Small intestine (tissue), 7 donors: ENCODE measurements around the gene SUCLG2. TPM values are rescaled to one million over a fixed set of nuclear protein-coding genes. Genes with fewer than 3 reads are reported as not detected.

ENCODE experiments used
- DNase-seq, 2 donors: peaks; one replicate each; pipeline versions ENCODE4 v3.0.0 to v3.0.0-alpha.2; 2013
- FAIRE-seq: peaks from 2 replicates; lab custom pipeline; 2012; peaks lifted over from hg19 to GRCh38; lab: Jason Lieb, UNC
- H3K27ac ChIP-seq, 3 donors: one replicate each; pipeline ENCODE4 v1.5.1; 2013; ENCODE audit warnings: low read length in 2 of 3, mild to moderate bottlenecking in 2 of 3, control low read depth in 1 of 3, inconsistent platforms in 1 of 3, low read depth in 1 of 3, moderate library complexity in 1 of 3
- H3K27me3 ChIP-seq, 3 donors: one replicate each; pipeline ENCODE4 v1.6.1; 2013; ENCODE audit warnings: low read length in 3 of 3, inconsistent platforms in 1 of 3; ENCODE audit not compliant: control insufficient read depth in 3 of 3, insufficient read depth in 3 of 3
- H3K36me3 ChIP-seq, 3 donors: one replicate each; pipeline ENCODE4 v1.6.1; 2013; ENCODE audit warnings: low read length in 3 of 3, inconsistent platforms in 1 of 3, low read depth in 1 of 3, mild to moderate bottlenecking in 1 of 3, moderate library complexity in 1 of 3; ENCODE audit not compliant: control insufficient read depth in 3 of 3, insufficient read depth in 2 of 3
- H3K4me1 ChIP-seq, 3 donors: one replicate each; pipeline ENCODE4 v1.6.1; 2013; ENCODE audit warnings: low read length in 2 of 3, inconsistent platforms in 1 of 3, low read depth in 1 of 3, mild to moderate bottlenecking in 1 of 3, moderate library complexity in 1 of 3; ENCODE audit not compliant: control insufficient read depth in 3 of 3, insufficient read depth in 2 of 3
- H3K4me3 ChIP-seq, 3 donors: one replicate each; pipeline ENCODE4 v1.5.1; 2013; ENCODE audit warnings: low read length in 3 of 3, control low read depth in 1 of 3, inconsistent platforms in 1 of 3, low read depth in 1 of 3, mild to moderate bottlenecking in 1 of 3, moderate library complexity in 1 of 3
- H3K9me3 ChIP-seq, 2 donors: one replicate each; pipeline ENCODE4 v1.6.1; 2013; ENCODE audit warnings: low read depth in 1 of 2, low read length in 1 of 2; ENCODE audit not compliant: control insufficient read depth in 2 of 2, insufficient read depth in 1 of 2
- WGBS, 3 donors: extraction: QIAGEN DNeasy Blood & Tissue Kit; methylation state at CpG; one replicate each; pipeline ENCODE4 v1.1.7; 2013; 5-methylcytosine and 5-hydroxymethylcytosine counted together
- polyA plus RNA-seq, 4 donors: library from polyadenylated mRNA; stranded (reverse) in 3 of 4; unstranded in 1 of 4; fragments of 200-250 nt in 3 of 4; fragments of 120-200 nt in 1 of 4; gene quantifications; one replicate each; pipeline versions ENCODE4 v1.2.1 to v1.2.3, GENCODE V29; 2013
- donor health status: healthy with polysubstance abuse.
- donor health status: control.
- donor health status: control.
- donor health status: Bipolar disorder and iron deficiency.
- donor health status: healthy.

Gene SUCLG2
- polyA plus RNA-seq, 4 donors = 77.7 to 167 (median 125) TPM

- DNase-seq (no peak), FAIRE-seq (no peak)
- 86 to 98% (median 95%) methylated on average over 3 of the region's 3 CpGs for WGBS, 3 donors
- Histone ChIP-seq H3K9me3 (no peaks in the 10 kb centered on the region), H3K36me3 (peaks cover 5 to 19% (median 9%) of the 10 kb centered on the region in 3 donors), H3K27me3 (no peaks in the 10 kb centered on the region), H3K4me3 (no peak overlapping the region), H3K27ac (no peak overlapping the region), H3K4me1 (peaks cover 0 to 2% (median 2%) of the 10 kb centered on the region in 3 donors)
Measured at GRCh38 chr3:67619991-67620390, 34.4 kb downstream of the SUCLG2 start.

- Histone ChIP-seq H3K4me3 (no peak overlapping the region), H3K36me3 (peaks cover 3 to 13% (median 12%) of the 10 kb centered on the region in 3 donors), H3K9me3 (no peaks in the 10 kb centered on the region), H3K4me1 (peaks cover 0 to 2% (median 2%) of the 10 kb centered on the region in 3 donors), H3K27ac (no peak overlapping the region), H3K27me3 (no peaks in the 10 kb centered on the region)
- DNase-seq (no peak), FAIRE-seq (no peak)
- 96 to 100% (median 100%) methylated on average over 1 of the region's 1 CpG for WGBS, 3 donors
Measured at GRCh38 chr3:67617518-67617917, 36.9 kb downstream of the SUCLG2 start.

- Histone ChIP-seq H3K27ac (no peak overlapping the region), H3K27me3 (no peaks in the 10 kb centered on the region), H3K4me1 (peaks cover 0 to 2% (median 0%) of the 10 kb centered on the region in 3 donors), H3K9me3 (no peaks in the 10 kb centered on the region), H3K4me3 (no peak overlapping the region), H3K36me3 (peaks cover 3 to 13% (median 12%) of the 10 kb centered on the region in 3 donors)
- DNase-seq = no peak
- no peak for FAIRE-seq
- 84 to 92% (median 88%) methylated on average over 2 of the region's 2 CpGs for WGBS, 3 donors
Measured at GRCh38 chr3:67616046-67616445, 38.4 kb downstream of the SUCLG2 start.

- 86 to 96% (median 90%) methylated on average over 3 of the region's 3 CpGs for WGBS, 3 donors
- FAIRE-seq (no peak), DNase-seq (no peak)
- Histone ChIP-seq H3K9me3 (no peaks in the 10 kb centered on the region), H3K4me1 (no peaks in the 10 kb centered on the region), H3K36me3 (peaks cover 4 to 14% (median 5%) of the 10 kb centered on the region in 3 donors), H3K27me3 (no peaks in the 10 kb centered on the region), H3K4me3 (no peak overlapping the region), H3K27ac (no peak overlapping the region)
Measured at GRCh38 chr3:67614195-67614594, 40.2 kb downstream of the SUCLG2 start.

GRCh38 chr3:67610458-67610857, 44.0 kb downstream of the SUCLG2 start:
- no peak overlapping the region for H3K4me3 ChIP-seq
- H3K27me3 ChIP-seq = no peaks in the 10 kb centered on the region
- WGBS, 3 donors = 96 to 99% (median 96%) methylated on average over 1 of the region's 1 CpG
- H3K9me3 ChIP-seq = no peaks in the 10 kb centered on the region
- no peak for FAIRE-seq
- DNase-seq = no peak
- no peaks in the 10 kb centered on the region for H3K4me1 ChIP-seq
- peaks cover 8 to 22% (median 14%) of the 10 kb centered on the region in 3 donors for H3K36me3 ChIP-seq
- H3K27ac ChIP-seq = no peak overlapping the region

GRCh38 chr3:67609709-67610108, 44.7 kb downstream of the SUCLG2 start:
- Histone ChIP-seq H3K4me3 (no peak overlapping the region), H3K27ac (no peak overlapping the region), H3K36me3 (peaks cover 8 to 23% (median 14%) of the 10 kb centered on the region in 3 donors), H3K4me1 (no peaks in the 10 kb centered on the region), H3K27me3 (no peaks in the 10 kb centered on the region), H3K9me3 (no peaks in the 10 kb centered on the region)
- no peak for DNase-seq
- FAIRE-seq = no peak

GRCh38 chr3:67608034-67608433, 46.4 kb downstream of the SUCLG2 start:
- peaks cover 8 to 19% (median 14%) of the 10 kb centered on the region in 3 donors for H3K36me3 ChIP-seq
- H3K27me3 ChIP-seq = no peaks in the 10 kb centered on the region
- H3K4me1 ChIP-seq = no peaks in the 10 kb centered on the region
- no peak overlapping the region for H3K4me3 ChIP-seq
- no peak overlapping the region for H3K27ac ChIP-seq
- no peak for FAIRE-seq
- no peak for DNase-seq
- 94 to 95% (median 95%) methylated on average over 2 of the region's 2 CpGs for WGBS, 3 donors
- no peaks in the 10 kb centered on the region for H3K9me3 ChIP-seq

- no peaks in the 10 kb centered on the region for H3K27me3 ChIP-seq
- no peak overlapping the region for H3K4me3 ChIP-seq
- no peak for DNase-seq
- H3K9me3 ChIP-seq = no peaks in the 10 kb centered on the region
- H3K27ac ChIP-seq = no peak overlapping the region
- WGBS, 3 donors = 57 to 81% (median 72%) methylated on average over 1 of the region's 1 CpG
- peaks cover 8 to 19% (median 14%) of the 10 kb centered on the region in 3 donors for H3K36me3 ChIP-seq
- H3K4me1 ChIP-seq = no peaks in the 10 kb centered on the region
- FAIRE-seq = no peak
Measured at GRCh38 chr3:67605377-67605776, 49.0 kb downstream of the SUCLG2 start.

- H3K27ac ChIP-seq = no peak overlapping the region
- H3K9me3 ChIP-seq = no peaks in the 10 kb centered on the region
- H3K36me3 ChIP-seq = peaks cover 3 to 12% (median 4%) of the 10 kb centered on the region in 3 donors
- no peak overlapping the region for H3K4me3 ChIP-seq
- no peak for FAIRE-seq
- 87 to 94% (median 92%) methylated on average over 2 of the region's 2 CpGs for WGBS, 3 donors
- H3K4me1 ChIP-seq = no peaks in the 10 kb centered on the region
- DNase-seq = no peak
- no peaks in the 10 kb centered on the region for H3K27me3 ChIP-seq
Measured at GRCh38 chr3:67602816-67603215, 51.6 kb downstream of the SUCLG2 start.
